GM13977 (cell line): Measurements from ENCODE around the gene SNRPN.
"Not testable (repeated sequence)": the region's sequence is repeated elsewhere in the genome, so short reads cannot be mapped to it uniquely, and the experiment has no call there.

ENCODE experiments used
- DNase-seq: peaks from one replicate; pipeline ENCODE4 v3.0.0; 2012; ENCODE audit warnings: low spot score
- CTCF ChIP-seq: IDR thresholded peaks from 2 replicates; pipeline ENCODE4 v1.5.1; 2012; ENCODE audit warnings: mild to moderate bottlenecking, control low read depth; ENCODE audit not compliant: insufficient read depth; ENCODE audit errors: extremely low read depth, missing control alignments
- in situ Hi-C: fragments of 300-500 bp; cut with MboI; formaldehyde crosslinking; loops from one replicate; pipeline ENCODE4 v1.12.0; 2022; ENCODE audit warnings: low sequenced_read_pairs, low pct_unique_long_range_greater_than_20kb, mixed read lengths, inconsistent platforms; ENCODE audit not compliant: unreplicated experiment

SNRPN gene

GRCh38 chr15:24954783-24955530, at the start of gene SNRPN, which contains the start of gene SNURF:
Gene SNRPN, plus strand, starts transcription at chr15:24954987. Its CDS starts 19,467 bp downstream, at chr15:24974454.
Gene SNURF, plus strand, starts transcription at chr15:24954987. Its CDS starts 62 bp downstream, at chr15:24955049.
- DNase-seq, result peak; percentile 62
- no peak for TF ChIP-seq CTCF
- in situ Hi-C loops, result loop anchor here (25.0 kb wide), 1 partner anchor 482 kb away; the partner anchor contains the start of gene UBE3A

- no peak for DNase-seq
- in situ Hi-C loops, result no loop called here
- no peak for TF ChIP-seq CTCF
Measured at GRCh38 chr15:24916305-24917009, 38.3 kb upstream of the SNRPN start.

DNA sequence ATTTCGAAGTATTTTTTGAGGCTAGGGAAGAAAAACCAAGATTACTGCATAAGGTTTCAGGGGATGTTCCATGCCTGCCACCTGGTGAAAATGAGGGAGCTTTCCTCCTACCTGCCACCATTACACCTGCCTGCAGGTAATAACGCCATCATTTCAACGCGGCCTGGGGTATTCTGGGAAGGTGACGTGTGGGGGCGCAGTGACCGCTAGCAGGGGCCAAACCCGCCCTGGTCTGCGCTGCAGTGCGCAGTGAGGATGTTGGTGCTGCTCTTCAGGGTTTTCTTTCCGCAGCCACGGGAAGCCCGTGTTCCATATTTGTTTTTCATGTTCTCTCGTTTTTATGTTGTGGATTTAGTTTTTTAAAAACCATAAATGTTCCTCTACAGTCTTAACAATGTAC, 37.4 kb upstream of the SNRPN start:
- no peak for TF ChIP-seq CTCF
- in situ Hi-C loops, result no loop called here
- DNase-seq, result no peak

DNA sequence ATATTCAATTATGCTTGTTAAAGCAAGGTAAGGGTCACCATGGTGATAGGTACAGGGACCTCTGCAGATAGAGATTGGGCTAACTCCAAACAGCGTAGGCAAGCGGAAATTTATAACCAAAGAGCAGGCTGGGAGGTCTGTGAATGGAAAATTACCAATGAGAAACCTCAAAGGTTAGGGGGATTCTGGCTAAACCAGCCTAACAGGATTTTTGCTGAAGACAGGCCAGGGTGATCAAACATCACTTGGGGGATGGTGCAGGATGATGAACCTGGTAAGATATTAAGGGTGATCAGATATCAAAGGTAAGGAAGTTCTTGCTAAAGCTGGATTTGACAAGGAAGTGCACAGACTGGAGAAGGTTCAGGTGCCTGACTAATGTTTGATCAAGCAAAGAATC, 35.3 kb upstream of the SNRPN start:
- DNase-seq, result no peak
- in situ Hi-C loops, result no loop called here
- TF ChIP-seq CTCF, result no peak

GRCh38 chr15:24922781-24923180, 32.0 kb upstream of the SNRPN start:
- DNase-seq, in situ Hi-C loops: not testable (repeated sequence)

GRCh38 chr15:24924153-24924552, 30.6 kb upstream of the SNRPN start:
- in situ Hi-C loops, result no loop called here
- no peak for TF ChIP-seq CTCF
- no peak for DNase-seq

GRCh38 chr15:24924621-24925020, 30.2 kb upstream of the SNRPN start:
- in situ Hi-C loops, result no loop called here
- no peak for TF ChIP-seq CTCF
- no peak for DNase-seq

DNA sequence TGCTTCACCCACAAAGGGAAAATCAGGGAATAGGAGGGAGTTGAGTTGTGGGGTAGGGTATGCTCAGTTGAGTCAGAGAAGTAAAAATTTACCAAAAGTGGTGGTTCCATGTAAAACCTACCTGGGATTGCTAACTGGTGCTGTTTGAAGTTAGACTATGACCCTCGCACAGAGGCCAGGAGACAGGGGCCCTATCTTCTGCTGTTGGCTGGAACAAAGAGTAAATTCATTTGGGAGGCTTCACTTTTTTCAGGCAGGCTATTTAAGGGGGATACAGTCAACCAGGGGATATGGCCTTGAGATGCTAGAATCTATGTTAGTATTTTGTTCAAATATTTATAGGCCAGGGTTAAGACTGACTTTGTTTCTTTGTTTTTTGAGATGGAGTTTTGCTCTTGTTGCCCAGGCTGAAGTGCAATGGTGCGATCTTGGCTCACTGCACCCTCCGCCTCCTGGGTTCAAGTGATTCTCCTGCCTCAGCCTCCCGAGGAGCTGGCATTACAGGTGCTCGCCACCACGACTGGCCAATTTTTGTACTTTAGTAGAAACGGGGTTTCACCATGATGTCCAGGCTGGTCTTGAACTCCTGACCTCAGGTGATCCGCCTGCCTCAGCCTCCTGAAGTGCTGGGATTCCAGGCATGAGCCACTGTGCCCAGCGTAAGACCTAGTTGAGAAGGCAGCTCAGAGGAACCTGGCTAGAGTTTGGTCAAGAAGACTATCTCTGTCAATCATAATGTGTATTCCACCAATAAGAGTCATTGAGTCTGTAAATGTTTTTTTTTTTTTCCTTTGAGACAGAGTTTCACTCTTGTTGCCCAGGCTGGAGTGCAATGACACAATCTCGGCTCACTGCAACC, 22.7 kb upstream of the SNRPN start:
- DNase-seq, in situ Hi-C loops: not testable (repeated sequence)
